CD1c-positive myeloid dendritic cell (primary cell): ENCODE results near the gene NBAS.

ENCODE experiments used
- DNase-seq: peaks from one replicate; pipeline ENCODE4 v3.0.0-alpha.2; 2016; ENCODE audit errors: extremely low spot score

Gene NBAS

GRCh38 chr2:15136639-15137038 is 424.5 kb downstream of the NBAS start:
- no peak for DNase-seq

- no peak for DNase-seq
These were observed 426.2 kb downstream of the NBAS start for GRCh38 chr2:15134957-15135356.

GRCh38 chr2:15133461-15133860 is 427.7 kb downstream of the NBAS start:
- DNase-seq: no peak

- DNase-seq: no peak
These were observed 432.3 kb downstream of the NBAS start for GRCh38 chr2:15128846-15129245.

GRCh38 chr2:15127876-15128275 is 433.3 kb downstream of the NBAS start:
- DNase-seq: no peak

- no peak for DNase-seq
These were observed 433.8 kb downstream of the NBAS start for GRCh38 chr2:15127301-15127700.

- no peak for DNase-seq
These were observed 434.8 kb downstream of the NBAS start for GRCh38 chr2:15126373-15126772.

GRCh38 chr2:15122915-15123314 is 438.2 kb downstream of the NBAS start:
- no peak for DNase-seq

GRCh38 chr2:15120631-15121030 is 440.5 kb downstream of the NBAS start:
- DNase-seq: no peak

GRCh38 chr2:15119722-15120175 is 441.4 kb downstream of the NBAS start:
- DNase-seq: no peak

- no peak for DNase-seq
These were observed 443.6 kb downstream of the NBAS start for GRCh38 chr2:15117409-15118050.
